Karpas-422 (cell line): Measurements from ENCODE around the gene CRB2. TPM values are rescaled to one million over a fixed set of nuclear protein-coding genes. Genes with fewer than 3 reads are reported as not detected.
A peak's percentile ranks its signal among the peaks of the same experiment; 100 is the strongest.

Source experiments
- DNase-seq: peaks from one replicate; pipeline ENCODE4 v3.0.0-alpha.2; 2015
- H2AFZ ChIP-seq: fragments of 200-600 bp; sonication (generic); 2 replicates; pipeline ENCODE4 v1.6.1; 2014; ENCODE audit warnings: antibody characterized with exemption, low read length, mixed read lengths
- H3K27ac ChIP-seq: fragments of 200-600 bp; sonication (generic); 2 replicates; pipeline ENCODE4 v1.5.1; 2014; ENCODE audit warnings: mild to moderate bottlenecking, low read length, moderate library complexity
- H3K27me3 ChIP-seq: fragments of 200-600 bp; sonication (generic); 2 replicates; pipeline ENCODE4 v1.6.1; 2014; ENCODE audit warnings: low read length, mixed read lengths
- H3K36me3 ChIP-seq: fragments of 200-600 bp; sonication (generic); 2 replicates; pipeline ENCODE4 v1.6.1; 2014; ENCODE audit warnings: low read length, mixed read lengths; ENCODE audit not compliant: insufficient read depth
- H3K4me1 ChIP-seq: fragments of 200-600 bp; sonication (generic); 2 replicates; pipeline ENCODE4 v1.6.1; 2014; ENCODE audit warnings: mild to moderate bottlenecking, low read length, mixed read lengths
- H3K4me2 ChIP-seq: fragments of 200-600 bp; sonication (generic); 2 replicates; pipeline ENCODE4 v1.6.1; 2014; ENCODE audit warnings: low read length, low read depth, mild to moderate bottlenecking; ENCODE audit not compliant: poor library complexity, severe bottlenecking
- H3K4me3 ChIP-seq: fragments of 200-600 bp; sonication (generic); 2 replicates; pipeline ENCODE4 v1.5.1; 2014; ENCODE audit warnings: mild to moderate bottlenecking, antibody characterized with exemption, low read length, mixed read lengths
- H3K79me2 ChIP-seq: fragments of 200-600 bp; sonication (generic); 2 replicates; pipeline ENCODE4 v1.6.1; 2014; ENCODE audit warnings: mild to moderate bottlenecking, low read length, mixed read lengths
- H3K9ac ChIP-seq: fragments of 200-600 bp; sonication (generic); 2 replicates; pipeline ENCODE4 v1.6.0; 2014; ENCODE audit warnings: low read length
- H3K9me2 ChIP-seq: fragments of 200-600 bp; sonication (generic), shearing (Covaris generic); replicated peaks from 2 replicates; pipeline ENCODE4 v1.6.0; 2014; ENCODE audit warnings: mild to moderate bottlenecking, low read length, moderate library complexity; ENCODE audit not compliant: insufficient read depth
- H3K9me3 ChIP-seq: fragments of 300-700, 200-600 bp; sonication (generic); 2 replicates; pipeline ENCODE4 v1.6.1; 2014; ENCODE audit warnings: low read length, mixed read lengths
- H4K20me1 ChIP-seq: fragments of 200-600 bp; sonication (generic); 2 replicates; pipeline ENCODE4 v1.6.1; 2014; ENCODE audit warnings: mild to moderate bottlenecking, antibody characterized with exemption, low read length, low read depth; ENCODE audit not compliant: insufficient read depth
- total RNA-seq: library from RNA; depleted of rRNA; stranded (reverse); fragments of >200 nt; shearing (Covaris generic); gene quantifications from 2 replicates; pipeline ENCODE4 v1.2.3, GENCODE V29; 2014; ENCODE audit warnings: low replicate concordance

Gene CRB2
- total RNA-seq, 1 experiment from 2014 or later, result not detected

GRCh38 chr9:123356851-123357742 is 1.1 kb downstream of the CRB2 start:
- H3K9ac ChIP-seq, result no peak overlapping the region
- H4K20me1 ChIP-seq, result no peaks in the 10 kb centered on the region
- H3K4me2 ChIP-seq, result no peak overlapping the region

GRCh38 chr9:123357743-123358059 is 1.7 kb downstream of the CRB2 start:
- Histone ChIP-seq H3K27me3 (no peaks in the 10 kb centered on the region), H3K27ac (no peak overlapping the region), H3K4me3 (no peak overlapping the region), H3K79me2 (no peaks in the 10 kb centered on the region), H3K9me2 (no peaks in the 10 kb centered on the region), H3K4me2 (no peak overlapping the region), H4K20me1 (no peaks in the 10 kb centered on the region), H3K9ac (no peak overlapping the region), H2AFZ (no peak overlapping the region), H3K4me1 (peaks cover 16% of the 10 kb centered on the region), H3K36me3 (no peaks in the 10 kb centered on the region), H3K9me3 (no peaks in the 10 kb centered on the region)
- no peak for DNase-seq

More at GRCh38 chr9:123356851-123357742, 1.1 kb downstream of the CRB2 start:
- H3K4me1 ChIP-seq, result peaks cover 16% of the 10 kb centered on the region
- no peak overlapping the region for H2AFZ ChIP-seq
- no peaks in the 10 kb centered on the region for H3K79me2 ChIP-seq
- no peaks in the 10 kb centered on the region for H3K9me2 ChIP-seq
- no peaks in the 10 kb centered on the region for H3K27me3 ChIP-seq
- no peak overlapping the region for H3K4me3 ChIP-seq
- DNase-seq, result no peak
- no peak overlapping the region for H3K27ac ChIP-seq
- H3K36me3 ChIP-seq, result no peaks in the 10 kb centered on the region
- H3K9me3 ChIP-seq, result no peaks in the 10 kb centered on the region

GRCh38 chr9:123358181-123358905 is 2.3 kb downstream of the CRB2 start:
- no peak overlapping the region for H3K4me3 ChIP-seq
- no peak for DNase-seq
- H3K27ac ChIP-seq, result no peak overlapping the region
- H3K9ac ChIP-seq, result no peak overlapping the region
- no peaks in the 10 kb centered on the region for H3K9me2 ChIP-seq
- H3K79me2 ChIP-seq, result no peaks in the 10 kb centered on the region
- H3K9me3 ChIP-seq, result no peaks in the 10 kb centered on the region
- no peak overlapping the region for H3K4me2 ChIP-seq
- no peaks in the 10 kb centered on the region for H3K27me3 ChIP-seq
- no peaks in the 10 kb centered on the region for H4K20me1 ChIP-seq
- H2AFZ ChIP-seq, result no peak overlapping the region
- H3K4me1 ChIP-seq, result peaks cover 16% of the 10 kb centered on the region
- H3K36me3 ChIP-seq, result no peaks in the 10 kb centered on the region

- no peak for DNase-seq
- no peak overlapping the region for H3K9ac ChIP-seq
Observed at GRCh38 chr9:123359106-123359505, 3.1 kb downstream of the CRB2 start.

GRCh38 chr9:123359546-123359945 is 3.5 kb downstream of the CRB2 start:
- Histone ChIP-seq H3K79me2 (no peaks in the 10 kb centered on the region), H4K20me1 (no peaks in the 10 kb centered on the region), H3K9me3 (no peaks in the 10 kb centered on the region), H3K36me3 (no peaks in the 10 kb centered on the region), H3K27me3 (no peaks in the 10 kb centered on the region), H3K9me2 (no peaks in the 10 kb centered on the region), H2AFZ (no peak overlapping the region), H3K9ac (no peak overlapping the region), H3K4me2 (peak overlapping the region; percentile 32), H3K27ac (no peak overlapping the region), H3K4me3 (no peak overlapping the region), H3K4me1 (peaks cover 13% of the 10 kb centered on the region)
- no peak for DNase-seq

More at GRCh38 chr9:123359106-123359505, 3.1 kb downstream of the CRB2 start:
- Histone ChIP-seq H3K27ac (no peak overlapping the region), H3K4me3 (no peak overlapping the region), H2AFZ (no peak overlapping the region), H4K20me1 (no peaks in the 10 kb centered on the region), H3K4me1 (peaks cover 13% of the 10 kb centered on the region), H3K27me3 (no peaks in the 10 kb centered on the region), H3K9me3 (no peaks in the 10 kb centered on the region), H3K4me2 (no peak overlapping the region), H3K9me2 (no peaks in the 10 kb centered on the region), H3K36me3 (no peaks in the 10 kb centered on the region), H3K79me2 (no peaks in the 10 kb centered on the region)

- Histone ChIP-seq H3K27ac (no peak overlapping the region), H3K4me3 (no peak overlapping the region), H3K4me2 (peak overlapping the region; percentile 32), H3K9me2 (no peaks in the 10 kb centered on the region), H3K36me3 (no peaks in the 10 kb centered on the region), H3K27me3 (no peaks in the 10 kb centered on the region), H3K9ac (peak overlapping the region; percentile 37; the same call in 1 of the 2 replicates), H3K79me2 (no peaks in the 10 kb centered on the region), H3K9me3 (no peaks in the 10 kb centered on the region), H3K4me1 (peaks cover 13% of the 10 kb centered on the region), H4K20me1 (no peaks in the 10 kb centered on the region), H2AFZ (no peak overlapping the region)
- DNase-seq, result peak; percentile 84
Observed at GRCh38 chr9:123360161-123361085, 4.4 kb downstream of the CRB2 start.

- H3K79me2 ChIP-seq, result no peaks in the 10 kb centered on the region
- H3K9me2 ChIP-seq, result no peaks in the 10 kb centered on the region
- no peak overlapping the region for H3K4me2 ChIP-seq
- no peaks in the 10 kb centered on the region for H4K20me1 ChIP-seq
- no peak overlapping the region for H3K9ac ChIP-seq
- peaks cover 13% of the 10 kb centered on the region for H3K4me1 ChIP-seq
- DNase-seq, result no peak
- H3K27me3 ChIP-seq, result no peaks in the 10 kb centered on the region
- H3K27ac ChIP-seq, result no peak overlapping the region
- no peak overlapping the region for H3K4me3 ChIP-seq
- H3K36me3 ChIP-seq, result no peaks in the 10 kb centered on the region
- H2AFZ ChIP-seq, result no peak overlapping the region
- H3K9me3 ChIP-seq, result no peaks in the 10 kb centered on the region
Observed at GRCh38 chr9:123361086-123361730, 5.2 kb downstream of the CRB2 start.
